HL-60 (cell line): ENCODE measurements around the gene ELOF1.
A peak's percentile ranks its signal among the peaks of the same experiment; 100 is the strongest.

ENCODE experiments used
- GABPA ChIP-seq: IDR thresholded peaks from 2 replicates; pipeline ENCODE4 v1.6.1; 2012; ENCODE audit warnings: low read depth
- POLR2AphosphoS5 ChIP-seq: IDR thresholded peaks from 2 replicates; pipeline ENCODE4 v1.6.1; 2012; ENCODE audit warnings: low read depth
- TF ChIP-seq, protein P1 (sequence below): IDR thresholded peaks from one replicate; pipeline ENCODE4 v1.5.1; 2011; ENCODE audit warnings: low read length, control low read depth, inconsistent platforms; ENCODE audit not compliant: insufficient read depth
- TF ChIP-seq, protein P2 (sequence below): IDR thresholded peaks from 2 replicates; pipeline ENCODE4 v1.6.1; 2012; ENCODE audit warnings: low read depth; ENCODE audit not compliant: insufficient replicate concordance

DNA sequence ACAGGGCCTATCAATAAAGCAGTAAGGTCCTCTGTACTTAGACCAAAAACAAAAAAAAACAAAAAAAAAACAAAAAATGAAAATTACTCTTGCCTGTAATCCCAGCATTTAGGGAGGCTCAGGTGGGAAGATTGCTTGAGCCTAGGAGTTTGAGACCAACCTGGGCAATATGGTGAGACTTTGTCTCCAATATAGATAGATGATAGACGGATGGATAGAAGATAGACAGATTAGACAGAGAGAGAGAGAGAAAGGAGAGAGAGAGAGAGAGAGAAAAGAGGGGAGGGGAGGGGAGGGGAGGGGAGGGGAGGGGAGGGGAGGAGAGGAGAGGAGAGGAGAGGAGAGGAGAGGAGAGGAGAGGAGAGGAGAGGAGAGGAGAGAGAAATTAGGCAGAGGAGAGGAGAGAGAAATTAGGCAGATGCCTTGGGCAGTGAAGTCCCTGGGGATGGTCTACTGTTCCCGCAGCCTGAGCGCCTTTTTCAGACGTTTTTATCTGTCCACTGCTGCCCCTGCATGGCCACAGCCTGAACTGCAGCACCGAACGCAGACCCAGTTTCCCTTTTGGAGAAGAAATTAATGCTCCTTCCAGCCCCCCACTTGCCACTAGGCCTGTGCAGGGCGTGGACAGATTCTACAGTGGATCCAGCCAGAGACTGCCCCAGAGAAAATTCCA is 28.4 kb upstream of the ELOF1 start:
- TF ChIP-seq GABPA (no peak), POLR2AphosphoS5 (no peak)
- TF ChIP-seq, protein P1, sequence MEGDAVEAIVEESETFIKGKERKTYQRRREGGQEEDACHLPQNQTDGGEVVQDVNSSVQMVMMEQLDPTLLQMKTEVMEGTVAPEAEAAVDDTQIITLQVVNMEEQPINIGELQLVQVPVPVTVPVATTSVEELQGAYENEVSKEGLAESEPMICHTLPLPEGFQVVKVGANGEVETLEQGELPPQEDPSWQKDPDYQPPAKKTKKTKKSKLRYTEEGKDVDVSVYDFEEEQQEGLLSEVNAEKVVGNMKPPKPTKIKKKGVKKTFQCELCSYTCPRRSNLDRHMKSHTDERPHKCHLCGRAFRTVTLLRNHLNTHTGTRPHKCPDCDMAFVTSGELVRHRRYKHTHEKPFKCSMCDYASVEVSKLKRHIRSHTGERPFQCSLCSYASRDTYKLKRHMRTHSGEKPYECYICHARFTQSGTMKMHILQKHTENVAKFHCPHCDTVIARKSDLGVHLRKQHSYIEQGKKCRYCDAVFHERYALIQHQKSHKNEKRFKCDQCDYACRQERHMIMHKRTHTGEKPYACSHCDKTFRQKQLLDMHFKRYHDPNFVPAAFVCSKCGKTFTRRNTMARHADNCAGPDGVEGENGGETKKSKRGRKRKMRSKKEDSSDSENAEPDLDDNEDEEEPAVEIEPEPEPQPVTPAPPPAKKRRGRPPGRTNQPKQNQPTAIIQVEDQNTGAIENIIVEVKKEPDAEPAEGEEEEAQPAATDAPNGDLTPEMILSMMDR: peak; percentile 86
- TF ChIP-seq, protein P2, sequence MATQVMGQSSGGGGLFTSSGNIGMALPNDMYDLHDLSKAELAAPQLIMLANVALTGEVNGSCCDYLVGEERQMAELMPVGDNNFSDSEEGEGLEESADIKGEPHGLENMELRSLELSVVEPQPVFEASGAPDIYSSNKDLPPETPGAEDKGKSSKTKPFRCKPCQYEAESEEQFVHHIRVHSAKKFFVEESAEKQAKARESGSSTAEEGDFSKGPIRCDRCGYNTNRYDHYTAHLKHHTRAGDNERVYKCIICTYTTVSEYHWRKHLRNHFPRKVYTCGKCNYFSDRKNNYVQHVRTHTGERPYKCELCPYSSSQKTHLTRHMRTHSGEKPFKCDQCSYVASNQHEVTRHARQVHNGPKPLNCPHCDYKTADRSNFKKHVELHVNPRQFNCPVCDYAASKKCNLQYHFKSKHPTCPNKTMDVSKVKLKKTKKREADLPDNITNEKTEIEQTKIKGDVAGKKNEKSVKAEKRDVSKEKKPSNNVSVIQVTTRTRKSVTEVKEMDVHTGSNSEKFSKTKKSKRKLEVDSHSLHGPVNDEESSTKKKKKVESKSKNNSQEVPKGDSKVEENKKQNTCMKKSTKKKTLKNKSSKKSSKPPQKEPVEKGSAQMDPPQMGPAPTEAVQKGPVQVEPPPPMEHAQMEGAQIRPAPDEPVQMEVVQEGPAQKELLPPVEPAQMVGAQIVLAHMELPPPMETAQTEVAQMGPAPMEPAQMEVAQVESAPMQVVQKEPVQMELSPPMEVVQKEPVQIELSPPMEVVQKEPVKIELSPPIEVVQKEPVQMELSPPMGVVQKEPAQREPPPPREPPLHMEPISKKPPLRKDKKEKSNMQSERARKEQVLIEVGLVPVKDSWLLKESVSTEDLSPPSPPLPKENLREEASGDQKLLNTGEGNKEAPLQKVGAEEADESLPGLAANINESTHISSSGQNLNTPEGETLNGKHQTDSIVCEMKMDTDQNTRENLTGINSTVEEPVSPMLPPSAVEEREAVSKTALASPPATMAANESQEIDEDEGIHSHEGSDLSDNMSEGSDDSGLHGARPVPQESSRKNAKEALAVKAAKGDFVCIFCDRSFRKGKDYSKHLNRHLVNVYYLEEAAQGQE: no peak
